ENCODE results near the gene AP1M1. TPM values are rescaled to one million over a fixed set of nuclear protein-coding genes. Genes with fewer than 3 reads are reported as not detected.

The AP1M1 gene
- total RNA-seq, 1 donor from 2014 or later: 49.4 TPM

- H3K4me3 Mint-ChIP-seq: no peak overlapping the region
- H3K4me1 Mint-ChIP-seq: peaks cover 19% of the 10 kb centered on the region
- no peaks in the 10 kb centered on the region for H3K9me3 Mint-ChIP-seq
- H3K27me3 Mint-ChIP-seq (ENCODE audit: low read depth): no peaks in the 10 kb centered on the region
- H3K27ac Mint-ChIP-seq: no peak overlapping the region
- DNase-seq (ENCODE audit: low spot score in 2 of 2, unreplicated experiment in 2 of 2): no peak
- no peak for TF ChIP-seq CTCF (IDR thresholded peaks at IDR 0.05; ENCODE audit: unreplicated experiment)
- H3K36me3 Mint-ChIP-seq: no peaks in the 10 kb centered on the region
Observed at GRCh38 chr19:16260160-16260811, 62.6 kb downstream of the AP1M1 start.

GRCh38 chr19:16260812-16261161 is 63.1 kb downstream of the AP1M1 start:
- Mint-ChIP-seq H3K36me3 (no peaks in the 10 kb centered on the region), H3K27me3 (ENCODE audit: low read depth) (no peaks in the 10 kb centered on the region), H3K27ac (peak overlapping the region; percentile 97), H3K9me3 (no peaks in the 10 kb centered on the region), H3K4me3 (no peak overlapping the region), H3K4me1 (peaks cover 19% of the 10 kb centered on the region)
- DNase-seq (ENCODE audit: low spot score in 2 of 2, unreplicated experiment in 2 of 2): no peak
- TF ChIP-seq CTCF (IDR thresholded peaks at IDR 0.05; ENCODE audit: unreplicated experiment): no peak

- no peaks in the 10 kb centered on the region for H3K36me3 Mint-ChIP-seq
- no peak for TF ChIP-seq CTCF (IDR thresholded peaks at IDR 0.05; ENCODE audit: unreplicated experiment)
- no peak for DNase-seq (ENCODE audit: low spot score in 2 of 2, unreplicated experiment in 2 of 2)
- H3K27me3 Mint-ChIP-seq (ENCODE audit: low read depth): no peaks in the 10 kb centered on the region
- H3K4me1 Mint-ChIP-seq: peaks cover 19% of the 10 kb centered on the region
- H3K27ac Mint-ChIP-seq: peak overlapping the region; percentile 97
- no peak overlapping the region for H3K4me3 Mint-ChIP-seq
- no peaks in the 10 kb centered on the region for H3K9me3 Mint-ChIP-seq
Observed at GRCh38 chr19:16261584-16262368, 64.1 kb downstream of the AP1M1 start.

GRCh38 chr19:16262618-16263017 is 64.9 kb downstream of the AP1M1 start:
- Mint-ChIP-seq H3K4me1 (peaks cover 19% of the 10 kb centered on the region), H3K27me3 (ENCODE audit: low read depth) (no peaks in the 10 kb centered on the region), H3K9me3 (no peaks in the 10 kb centered on the region), H3K27ac (peak overlapping the region; percentile 97), H3K36me3 (no peaks in the 10 kb centered on the region), H3K4me3 (no peak overlapping the region)
- peak in 1 of 2 experiments; percentile 48 for DNase-seq (ENCODE audit: low spot score in 2 of 2, unreplicated experiment in 2 of 2)
- TF ChIP-seq CTCF (IDR thresholded peaks at IDR 0.05; ENCODE audit: unreplicated experiment): no peak

GRCh38 chr19:16263141-16263761 is 65.5 kb downstream of the AP1M1 start:
- TF ChIP-seq CTCF (IDR thresholded peaks at IDR 0.05; ENCODE audit: unreplicated experiment): no peak
- no peak overlapping the region for H3K4me3 Mint-ChIP-seq
- no peaks in the 10 kb centered on the region for H3K9me3 Mint-ChIP-seq
- no peaks in the 10 kb centered on the region for H3K36me3 Mint-ChIP-seq
- H3K27me3 Mint-ChIP-seq (ENCODE audit: low read depth): no peaks in the 10 kb centered on the region
- peaks cover 19% of the 10 kb centered on the region for H3K4me1 Mint-ChIP-seq
- H3K27ac Mint-ChIP-seq: peak overlapping the region; percentile 97
- DNase-seq (ENCODE audit: low spot score in 2 of 2, unreplicated experiment in 2 of 2): no peak

All from mesothelial cell of epicardium (in vitro differentiated cells).